Stomach smooth muscle (tissue), 2 donors: ENCODE data around the gene KCNJ11.

Source experiments
- H3K27ac ChIP-seq: one replicate; pipeline ENCODE4 v1.7.0; 2013; ENCODE audit warnings: mild to moderate bottlenecking, low read length, inconsistent platforms
- H3K27me3 ChIP-seq, 2 donors: one replicate each; pipeline ENCODE4 v1.7.0; 2013; ENCODE audit warnings: low read length in 2 of 2; ENCODE audit not compliant: insufficient read depth in 2 of 2, control insufficient read depth in 1 of 2
- H3K36me3 ChIP-seq, 2 donors: one replicate each; pipeline ENCODE4 v1.7.0; 2013; ENCODE audit warnings: low read length in 2 of 2; ENCODE audit not compliant: control insufficient read depth in 2 of 2, insufficient read depth in 2 of 2
- H3K4me1 ChIP-seq: one replicate; pipeline ENCODE4 v1.7.0; 2013; ENCODE audit warnings: low read length; ENCODE audit not compliant: control insufficient read depth, insufficient read depth
- H3K4me3 ChIP-seq, 2 donors: one replicate each; pipeline ENCODE4 v1.7.0; 2013; ENCODE audit warnings: low read length in 2 of 2
- H3K9ac ChIP-seq, 2 donors: one replicate each; pipeline ENCODE4 v1.7.0; 2013; ENCODE audit warnings: low read length in 2 of 2, mild to moderate bottlenecking in 1 of 2
- H3K9me3 ChIP-seq, 2 donors: one replicate each; pipeline ENCODE4 v1.7.0; 2013; ENCODE audit warnings: low read length in 2 of 2; ENCODE audit not compliant: control insufficient read depth in 2 of 2
- donor health status: healthy.
- donor health status: Pancreatic carcinoma.

Gene KCNJ11

GRCh38 chr11:17408026-17408425 is 19.6 kb upstream of the KCNJ11 start:
- Histone ChIP-seq H3K36me3 (no peaks in the 10 kb centered on the region), H3K27ac (no peak overlapping the region), H3K9ac (no peak overlapping the region), H3K9me3 (no peaks in the 10 kb centered on the region), H3K4me1 (peaks cover 3% of the 10 kb centered on the region), H3K4me3 (no peak overlapping the region), H3K27me3 (peaks cover 0 to 7% of the 10 kb centered on the region in 2 donors)

- H3K9me3 ChIP-seq = no peaks in the 10 kb centered on the region
- H3K27me3 ChIP-seq = peaks cover 0 to 5% of the 10 kb centered on the region in 2 donors
- H3K27ac ChIP-seq = no peak overlapping the region
- no peak overlapping the region for H3K9ac ChIP-seq
- H3K4me3 ChIP-seq = no peak overlapping the region
- no peaks in the 10 kb centered on the region for H3K36me3 ChIP-seq
- H3K4me1 ChIP-seq = peaks cover 3% of the 10 kb centered on the region
Observed at GRCh38 chr11:17407575-17407974, 19.1 kb upstream of the KCNJ11 start.

- Histone ChIP-seq H3K4me3 (no peak overlapping the region), H3K4me1 (peaks cover 3% of the 10 kb centered on the region), H3K9ac (no peak overlapping the region), H3K36me3 (no peaks in the 10 kb centered on the region), H3K27me3 (no peaks in the 10 kb centered on the region), H3K27ac (no peak overlapping the region), H3K9me3 (no peaks in the 10 kb centered on the region)
Observed at GRCh38 chr11:17406818-17407149, 18.3 kb upstream of the KCNJ11 start.

- no peaks in the 10 kb centered on the region for H3K36me3 ChIP-seq
- no peaks in the 10 kb centered on the region for H3K9me3 ChIP-seq
- H3K27ac ChIP-seq = no peak overlapping the region
- H3K27me3 ChIP-seq = no peaks in the 10 kb centered on the region
- H3K9ac ChIP-seq = no peak overlapping the region
- peaks cover 3% of the 10 kb centered on the region for H3K4me1 ChIP-seq
- H3K4me3 ChIP-seq = no peak overlapping the region
Observed at GRCh38 chr11:17406082-17406817, 17.8 kb upstream of the KCNJ11 start.

- Histone ChIP-seq H3K4me1 (peaks cover 3% of the 10 kb centered on the region), H3K36me3 (no peaks in the 10 kb centered on the region), H3K9me3 (no peaks in the 10 kb centered on the region), H3K4me3 (no peak overlapping the region), H3K9ac (no peak overlapping the region), H3K27ac (no peak overlapping the region), H3K27me3 (no peaks in the 10 kb centered on the region)
Observed at GRCh38 chr11:17405232-17406005, 17.0 kb upstream of the KCNJ11 start.

GRCh38 chr11:17403980-17404759 is 15.7 kb upstream of the KCNJ11 start:
- Histone ChIP-seq H3K4me1 (peaks cover 3% of the 10 kb centered on the region), H3K4me3 (no peak overlapping the region), H3K9ac (no peak overlapping the region), H3K27ac (no peak overlapping the region), H3K27me3 (no peaks in the 10 kb centered on the region), H3K9me3 (no peaks in the 10 kb centered on the region), H3K36me3 (no peaks in the 10 kb centered on the region)

GRCh38 chr11:17402486-17402885 is 14.0 kb upstream of the KCNJ11 start:
- no peaks in the 10 kb centered on the region for H3K9me3 ChIP-seq
- H3K4me3 ChIP-seq = no peak overlapping the region
- no peaks in the 10 kb centered on the region for H3K27me3 ChIP-seq
- H3K9ac ChIP-seq = no peak overlapping the region
- peaks cover 3% of the 10 kb centered on the region for H3K4me1 ChIP-seq
- H3K36me3 ChIP-seq = no peaks in the 10 kb centered on the region
- no peak overlapping the region for H3K27ac ChIP-seq

GRCh38 chr11:17401841-17402240 is 13.4 kb upstream of the KCNJ11 start:
- peaks cover 3% of the 10 kb centered on the region for H3K4me1 ChIP-seq
- no peak overlapping the region for H3K4me3 ChIP-seq
- H3K27me3 ChIP-seq = no peaks in the 10 kb centered on the region
- no peak overlapping the region for H3K9ac ChIP-seq
- H3K27ac ChIP-seq = no peak overlapping the region
- no peaks in the 10 kb centered on the region for H3K9me3 ChIP-seq
- H3K36me3 ChIP-seq = no peaks in the 10 kb centered on the region

GRCh38 chr11:17401316-17401715 is 12.9 kb upstream of the KCNJ11 start:
- Histone ChIP-seq H3K4me3 (no peak overlapping the region), H3K9ac (no peak overlapping the region), H3K36me3 (no peaks in the 10 kb centered on the region), H3K27me3 (no peaks in the 10 kb centered on the region), H3K27ac (no peak overlapping the region), H3K4me1 (peaks cover 3% of the 10 kb centered on the region), H3K9me3 (no peaks in the 10 kb centered on the region)

- Histone ChIP-seq H3K9me3 (no peaks in the 10 kb centered on the region), H3K36me3 (no peaks in the 10 kb centered on the region), H3K4me3 (no peak overlapping the region), H3K27me3 (no peaks in the 10 kb centered on the region), H3K4me1 (no peaks in the 10 kb centered on the region), H3K27ac (no peak overlapping the region), H3K9ac (no peak overlapping the region)
Observed at GRCh38 chr11:17400048-17400775, 11.8 kb upstream of the KCNJ11 start.
